G401.6 (cell line): Measurements from ENCODE around the gene PSMG4.

Experiments
- FAIRE-seq: peaks from 2 replicates; lab custom pipeline; 2012; peaks lifted over from hg19 to GRCh38; lab: Jason Lieb, UNC

Gene PSMG4

DNA sequence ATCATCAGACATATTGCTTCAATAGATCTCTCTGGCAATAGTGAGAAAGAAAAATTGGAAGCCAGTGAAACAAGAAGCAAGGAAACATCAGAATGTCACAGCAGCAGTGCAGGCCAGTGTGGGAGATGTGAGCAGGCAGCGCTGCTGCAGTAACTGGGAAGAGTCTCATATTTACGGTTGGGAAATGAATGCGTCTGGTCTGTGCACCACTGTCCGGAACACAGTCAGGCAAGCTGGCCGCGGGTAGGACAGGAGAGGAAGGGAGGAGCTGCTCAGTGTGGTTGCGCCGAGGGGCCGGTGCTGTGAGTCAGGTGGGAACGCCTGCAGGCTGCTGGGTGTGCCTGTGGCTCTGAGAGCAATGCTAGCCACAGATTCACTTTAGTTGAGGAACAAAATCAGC is 6.4 kb upstream of the PSMG4 start:
- no peak for FAIRE-seq

DNA sequence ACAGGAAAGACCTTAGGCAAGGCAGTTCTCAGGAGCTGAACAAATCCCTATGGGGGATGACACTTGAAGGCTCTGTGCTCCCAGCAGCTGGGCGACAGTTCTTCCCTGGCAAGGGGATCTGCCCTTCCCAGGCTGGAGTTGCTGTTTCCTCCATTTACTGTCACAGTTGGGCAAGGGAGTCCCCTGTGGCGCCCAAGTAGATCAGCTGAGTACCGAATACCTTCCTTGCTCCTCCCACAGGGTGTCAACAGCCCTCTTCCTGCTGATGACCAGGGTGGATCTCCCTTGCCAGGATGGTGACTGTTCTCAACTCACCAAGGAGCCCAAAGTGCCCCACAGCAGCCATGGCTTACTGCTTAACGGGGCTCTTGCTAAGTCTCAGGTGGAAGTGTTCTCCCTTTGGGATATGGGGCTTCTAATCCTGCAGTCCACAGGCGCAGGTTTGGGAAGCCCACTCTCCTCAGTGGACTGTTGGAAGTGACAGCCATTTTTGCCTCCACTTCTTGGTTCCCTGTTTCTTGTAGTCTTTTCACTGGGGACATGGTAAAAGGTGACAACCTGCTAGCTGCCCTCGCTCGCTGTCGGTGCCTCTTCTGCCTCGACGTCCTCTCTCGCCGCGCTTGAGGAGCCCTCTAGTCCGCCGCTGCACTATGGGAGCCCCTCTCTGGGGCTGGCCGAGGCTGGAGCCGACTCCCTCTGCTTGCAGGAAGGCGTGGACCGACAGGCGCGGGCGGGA is 5.7 kb upstream of the PSMG4 start:
- no peak for FAIRE-seq

DNA sequence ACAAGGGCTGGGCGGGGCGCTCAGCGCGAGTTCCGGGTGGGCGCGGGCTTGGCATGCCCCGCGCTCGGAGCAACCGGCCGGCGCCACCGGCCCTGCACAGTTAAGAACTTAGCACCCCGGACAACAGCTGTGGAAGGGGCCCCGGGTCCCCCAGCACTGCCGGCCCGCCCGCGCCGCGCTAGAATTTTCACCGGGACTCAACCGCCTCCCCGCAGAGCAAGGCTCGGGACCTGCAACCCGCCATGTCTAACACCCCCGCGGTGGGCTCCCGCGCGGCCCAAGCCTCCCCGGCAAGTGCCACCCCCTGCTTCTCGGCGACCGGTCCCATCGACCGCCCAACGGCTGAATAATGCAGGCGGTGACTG is 5.2 kb upstream of the PSMG4 start:
- FAIRE-seq, result no peak

DNA sequence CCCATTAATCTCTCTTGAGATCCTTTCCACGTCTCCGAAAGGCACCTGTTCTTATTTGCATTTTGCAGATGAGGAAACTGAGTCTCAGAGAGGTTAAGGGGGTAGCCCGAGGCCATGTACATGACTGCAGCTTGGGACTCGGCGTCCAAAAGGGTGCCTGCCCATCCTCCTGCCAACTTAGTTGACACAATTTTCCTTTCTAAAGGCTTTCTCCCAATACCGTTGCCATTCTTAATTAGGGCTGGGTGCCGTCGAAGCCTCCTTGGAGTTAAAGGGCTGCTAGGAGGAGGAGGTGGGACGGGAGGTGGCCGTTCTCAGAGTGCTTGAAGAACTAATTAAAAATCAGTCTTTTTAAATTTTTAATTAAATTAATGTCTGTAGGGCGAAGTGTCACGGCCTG is 546 bp upstream of the PSMG4 start:
- no peak for FAIRE-seq

DNA sequence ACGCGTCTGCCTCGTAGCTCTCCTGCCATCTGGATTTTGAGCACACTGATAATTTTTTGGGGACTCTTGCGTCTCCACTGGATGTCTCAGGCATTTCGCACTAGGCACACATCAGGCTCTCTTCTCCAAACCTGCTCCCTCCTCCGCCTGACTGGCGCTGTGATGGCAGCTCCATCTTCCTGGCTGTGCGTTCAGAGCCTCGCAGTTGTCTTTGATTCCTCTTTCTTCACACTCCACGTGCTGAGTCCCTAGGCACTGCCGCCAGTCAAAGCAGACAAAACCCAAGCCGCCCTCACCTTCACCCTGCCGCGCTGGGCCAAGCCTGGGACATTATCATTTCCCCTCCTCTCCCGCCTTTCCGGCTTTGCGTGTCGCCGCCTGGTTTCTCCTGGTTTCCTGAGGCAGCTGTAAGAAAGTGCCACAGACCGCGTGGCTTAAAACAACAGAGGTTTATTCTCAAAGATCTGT is 778 bp downstream of the PSMG4 start:
- no peak for FAIRE-seq

DNA sequence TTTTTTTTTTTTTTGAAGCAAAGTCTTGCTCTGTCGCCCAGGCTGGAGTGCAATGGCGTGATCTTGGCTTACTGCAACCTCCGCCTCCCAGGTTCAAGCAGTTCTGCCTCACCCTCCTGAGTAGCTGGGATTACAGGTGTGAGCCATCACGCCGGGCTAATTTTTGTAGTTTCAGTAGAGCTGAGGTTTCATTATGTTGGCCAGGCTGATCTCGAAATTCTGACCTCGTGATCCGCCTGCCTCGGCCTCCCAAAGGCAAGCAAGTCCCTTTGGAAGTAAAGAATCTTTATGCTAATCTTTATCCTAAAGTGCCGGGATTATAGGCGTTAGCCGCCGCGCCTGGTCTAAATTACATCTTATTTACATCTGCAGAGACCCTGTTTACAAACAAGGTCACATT is 1.5 kb downstream of the PSMG4 start:
- no peak for FAIRE-seq

DNA sequence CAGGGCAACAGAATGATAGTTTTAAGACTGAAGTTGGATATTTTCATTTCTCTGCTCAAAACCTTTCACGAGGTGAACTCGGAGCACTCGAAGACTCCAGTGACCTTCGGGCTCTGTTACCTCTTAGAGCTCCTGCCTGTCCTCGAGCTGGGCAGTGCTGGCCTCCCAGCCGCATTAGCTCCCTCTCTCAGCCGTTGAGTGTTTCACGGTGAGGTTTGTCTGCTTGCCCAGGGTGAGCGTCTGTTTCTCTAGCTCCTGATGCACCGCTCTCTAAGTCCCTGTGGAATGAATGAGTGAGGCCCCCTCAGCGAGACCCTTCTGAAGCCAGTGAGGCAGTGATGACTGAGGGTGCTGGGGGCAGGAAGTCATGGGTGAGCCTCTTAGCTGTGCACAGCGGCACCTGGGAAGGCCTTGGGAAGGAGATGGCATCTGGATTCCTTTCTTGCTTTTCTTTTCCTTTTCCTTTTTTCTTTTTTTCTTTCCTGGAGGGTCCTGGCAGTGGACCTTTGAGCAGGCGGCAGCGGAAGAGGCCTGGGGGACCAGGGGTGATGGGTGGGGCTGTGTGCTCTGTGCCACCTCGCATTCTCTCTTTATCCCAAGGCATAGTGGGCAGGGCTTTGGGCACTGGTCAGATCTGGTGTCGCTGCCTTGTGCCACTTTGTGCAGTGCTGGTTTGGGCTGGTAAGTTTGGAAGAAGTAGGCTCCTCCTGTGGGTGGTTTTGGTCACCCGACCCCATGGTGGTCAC is 2.2 kb downstream of the PSMG4 start:
- no peak for FAIRE-seq

DNA sequence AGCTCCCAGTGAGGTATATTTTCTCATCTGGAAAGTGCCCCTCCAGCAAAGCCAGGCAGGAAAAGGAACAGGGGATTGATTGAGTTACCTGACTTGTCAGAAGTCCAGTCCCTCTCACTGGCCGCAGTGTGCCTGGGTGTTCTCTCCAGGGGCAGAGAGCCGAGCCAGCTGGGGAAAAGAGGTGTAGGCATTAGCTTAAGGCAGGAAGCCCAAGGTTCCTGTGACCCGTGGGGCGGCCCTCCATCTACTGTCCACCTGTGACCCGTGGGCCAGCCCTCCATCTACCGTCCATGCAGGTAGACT is 2.7 kb downstream of the PSMG4 start:
- no peak for FAIRE-seq

DNA sequence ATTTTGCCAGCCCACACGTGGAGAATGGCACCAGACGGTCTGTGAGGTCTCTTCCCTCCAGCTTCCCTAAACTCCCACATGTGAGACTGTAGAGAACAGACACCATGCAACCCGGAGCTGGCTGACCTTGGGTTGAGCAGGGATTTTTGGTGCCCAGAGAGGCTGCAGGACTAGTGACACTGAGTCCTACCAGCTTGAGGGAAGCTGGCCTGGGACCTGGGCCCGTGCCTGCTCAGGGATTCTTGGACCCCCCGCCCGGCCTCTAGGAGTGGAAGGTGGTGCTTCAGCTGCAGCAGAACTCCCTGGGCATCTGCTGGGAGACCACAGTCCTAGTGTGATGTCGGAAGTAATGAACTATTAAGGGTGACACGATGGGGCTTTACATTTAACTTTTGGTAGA is 3.2 kb downstream of the PSMG4 start:
- FAIRE-seq, result no peak

DNA sequence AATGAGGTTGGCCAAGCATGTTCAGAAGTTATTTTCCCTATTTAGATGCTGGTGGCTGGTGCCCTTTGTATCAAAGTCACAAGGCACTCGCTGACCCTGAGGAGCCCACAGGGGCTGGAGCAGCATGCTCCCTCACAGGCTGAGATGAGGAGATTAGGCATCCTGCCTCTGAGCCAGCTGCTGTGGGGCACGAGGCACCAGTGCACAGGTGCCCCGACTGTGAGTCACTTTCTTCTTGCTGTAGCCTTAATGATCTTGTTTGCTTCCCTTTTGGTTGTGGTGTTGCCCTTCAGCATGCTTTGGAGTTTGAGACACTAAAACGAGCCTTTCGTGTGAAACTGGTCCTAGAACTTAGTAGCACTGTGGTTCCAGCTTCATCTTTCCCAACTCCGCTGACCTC is 4.3 kb downstream of the PSMG4 start:
- FAIRE-seq, result no peak

DNA sequence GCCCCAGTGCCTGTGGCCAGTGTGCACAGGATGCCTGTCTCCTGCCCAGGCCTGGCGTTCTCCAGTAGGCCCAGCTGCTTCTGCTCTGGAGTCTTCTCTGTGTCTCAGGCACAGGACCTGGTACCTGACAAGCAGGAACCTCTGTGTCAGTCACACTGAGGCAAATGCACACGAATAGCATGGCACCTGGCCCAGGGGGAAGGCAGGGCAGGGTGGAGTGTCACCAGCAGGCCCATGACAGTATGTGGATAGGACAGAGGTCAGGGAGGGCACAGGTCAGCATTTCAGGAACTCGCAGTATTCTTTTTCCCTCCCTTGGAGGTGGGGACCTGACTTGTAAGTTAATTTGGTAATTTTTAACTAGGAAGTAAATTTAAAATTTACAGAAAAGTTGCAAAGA is 5.6 kb downstream of the PSMG4 start:
- no peak for FAIRE-seq

DNA sequence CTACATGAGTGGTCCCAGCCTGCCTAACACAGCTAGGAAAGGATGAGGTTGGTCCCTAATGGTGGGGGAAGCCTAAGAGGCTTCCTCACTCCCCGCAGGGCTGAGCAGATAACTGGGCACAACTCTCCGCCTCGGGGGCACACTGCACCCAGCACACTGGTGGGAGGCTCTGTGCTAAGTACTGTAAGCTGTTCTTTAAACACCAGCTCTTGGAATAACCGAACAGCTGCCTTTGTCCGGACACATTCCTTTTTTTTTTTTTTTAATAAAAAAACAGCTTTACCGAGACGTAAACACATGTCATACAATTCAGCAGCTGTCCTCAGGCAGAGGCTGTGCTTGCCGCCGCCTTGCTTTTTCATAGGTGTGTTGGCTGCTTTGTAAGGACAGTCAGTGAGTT is 6.9 kb downstream of the PSMG4 start:
- FAIRE-seq, result no peak

DNA sequence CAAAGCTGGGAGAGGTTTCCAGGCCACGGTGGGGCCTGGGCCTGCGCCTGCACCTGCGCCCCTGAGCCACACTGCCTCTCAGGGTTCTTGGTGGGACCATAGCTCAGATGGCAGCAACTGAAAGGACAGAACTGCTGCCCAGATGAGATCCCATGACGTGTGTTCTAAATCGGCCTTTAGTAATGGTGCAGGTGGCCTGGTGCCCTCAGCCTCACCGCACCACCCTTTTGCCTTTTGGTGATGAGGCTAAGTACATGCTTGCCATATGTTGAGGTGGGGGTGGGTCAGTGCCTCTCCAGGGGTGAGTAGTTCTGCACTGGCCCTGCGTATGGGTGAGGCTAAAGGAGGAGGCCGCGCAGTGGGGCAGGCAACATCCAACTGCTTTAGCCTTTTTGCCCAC is 7.4 kb downstream of the PSMG4 start:
- FAIRE-seq, result no peak

DNA sequence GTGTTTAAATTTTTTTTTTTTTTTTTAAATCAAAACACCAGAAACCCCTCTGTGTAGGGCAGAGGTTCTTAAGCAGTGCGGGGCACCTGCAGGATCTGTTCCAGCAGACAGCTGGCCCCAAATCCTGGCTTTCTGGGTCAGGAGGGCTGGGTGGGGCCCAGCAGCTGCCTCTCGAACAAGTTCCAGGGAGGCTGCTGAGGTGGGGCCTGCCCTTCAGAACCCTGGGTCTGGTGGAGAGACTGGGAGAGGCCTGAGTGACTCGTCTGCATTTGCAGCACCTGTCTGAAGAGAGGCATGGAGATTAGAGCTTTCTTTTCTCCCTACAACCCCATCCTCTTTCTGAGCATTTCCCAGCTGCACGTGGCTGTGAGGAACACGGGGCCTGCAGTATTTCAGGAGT is 8.4 kb downstream of the PSMG4 start:
- FAIRE-seq, result no peak

DNA sequence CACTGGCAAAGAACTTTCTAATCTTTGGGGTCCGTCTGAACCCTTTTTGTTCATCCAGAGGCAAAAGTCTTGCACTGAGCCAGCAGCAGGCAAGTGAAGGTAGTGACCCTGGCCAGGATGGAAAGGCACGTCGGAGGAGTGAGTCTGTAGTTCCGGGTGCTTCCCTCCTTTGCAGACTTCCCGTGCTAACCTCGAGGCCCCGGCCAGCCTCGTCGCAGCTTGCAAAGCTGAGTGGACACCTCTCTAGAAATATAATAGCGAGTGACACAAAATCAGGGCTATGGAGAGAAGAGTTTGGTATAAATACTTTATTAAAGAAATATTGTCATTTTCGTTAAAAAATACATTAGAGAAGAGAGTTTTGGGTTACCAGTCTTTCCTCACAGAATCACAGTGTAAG is 9.9 kb downstream of the PSMG4 start:
- FAIRE-seq, result no peak

DNA sequence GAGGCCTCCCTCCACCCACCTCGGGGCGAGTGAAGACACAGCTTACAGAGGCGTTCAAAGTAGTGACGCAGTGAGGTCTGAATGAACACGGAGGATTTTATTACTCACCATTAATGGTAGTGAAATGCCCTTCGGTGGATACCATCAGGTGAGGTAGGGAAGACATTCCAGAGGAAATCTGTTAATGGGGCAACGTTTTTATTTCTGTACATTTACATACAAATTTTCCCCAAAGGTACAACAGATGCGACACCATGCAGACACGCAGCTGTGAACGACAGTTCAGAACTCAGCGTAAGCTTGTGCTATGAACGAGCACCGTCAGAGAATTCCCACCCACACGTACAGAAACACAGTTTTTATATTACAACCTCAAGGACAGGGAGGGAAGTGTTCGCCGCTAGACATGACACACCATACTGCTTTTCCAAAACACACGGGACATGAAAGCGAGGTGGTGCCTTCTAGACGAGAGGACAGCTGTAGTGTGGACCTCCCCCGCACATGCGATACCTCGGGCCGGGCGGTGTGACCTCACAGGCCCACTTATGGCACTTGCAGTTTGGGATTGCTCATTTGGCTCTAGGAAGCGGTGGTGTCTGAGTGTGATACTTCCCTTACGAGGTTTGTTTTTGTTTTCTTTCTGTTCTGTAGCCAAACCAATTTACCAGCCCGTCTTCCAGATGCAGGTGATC is 10.7 kb downstream of the PSMG4 start:
- no peak for FAIRE-seq

DNA sequence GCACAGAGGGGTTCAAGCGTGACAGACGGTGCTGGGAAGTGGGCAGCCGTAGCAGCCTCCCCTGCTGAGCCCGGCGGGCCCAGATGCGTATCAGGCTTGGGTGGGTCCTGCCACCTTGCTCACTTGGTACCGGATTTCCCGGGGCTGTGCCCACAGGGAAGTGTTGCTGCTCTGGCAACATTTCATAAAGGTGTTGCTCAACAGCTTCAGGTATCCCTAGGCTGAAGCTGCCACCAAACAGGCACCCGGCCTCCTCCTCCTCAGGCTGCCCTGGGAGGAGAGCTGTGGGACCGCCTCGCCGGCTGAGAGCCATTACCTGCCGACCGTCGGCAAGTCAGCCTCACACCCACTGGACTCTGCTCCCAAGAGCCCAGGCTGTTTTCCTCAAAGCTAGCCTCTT is 11.5 kb downstream of the PSMG4 start:
- FAIRE-seq, result no peak

DNA sequence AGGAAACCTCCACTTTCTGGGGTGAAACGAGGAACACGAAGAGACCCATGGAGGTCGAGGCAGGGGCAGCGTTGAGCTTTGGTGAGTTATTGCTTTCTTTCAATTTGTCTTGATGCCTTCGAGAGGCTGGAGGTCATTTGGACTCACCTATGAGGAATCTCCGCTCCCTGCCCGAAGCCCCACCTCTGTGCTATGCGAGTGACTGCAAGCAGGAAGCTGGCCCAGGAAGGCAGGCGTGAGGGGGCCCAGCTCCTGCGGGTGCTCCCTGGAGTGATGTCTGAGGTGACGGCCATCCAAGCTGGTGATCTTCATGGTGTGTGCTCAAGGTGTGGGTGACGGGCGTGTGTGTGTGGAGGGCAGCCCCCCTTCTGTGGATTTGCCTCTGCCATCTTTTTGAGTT is 13.0 kb downstream of the PSMG4 start:
- no peak for FAIRE-seq

DNA sequence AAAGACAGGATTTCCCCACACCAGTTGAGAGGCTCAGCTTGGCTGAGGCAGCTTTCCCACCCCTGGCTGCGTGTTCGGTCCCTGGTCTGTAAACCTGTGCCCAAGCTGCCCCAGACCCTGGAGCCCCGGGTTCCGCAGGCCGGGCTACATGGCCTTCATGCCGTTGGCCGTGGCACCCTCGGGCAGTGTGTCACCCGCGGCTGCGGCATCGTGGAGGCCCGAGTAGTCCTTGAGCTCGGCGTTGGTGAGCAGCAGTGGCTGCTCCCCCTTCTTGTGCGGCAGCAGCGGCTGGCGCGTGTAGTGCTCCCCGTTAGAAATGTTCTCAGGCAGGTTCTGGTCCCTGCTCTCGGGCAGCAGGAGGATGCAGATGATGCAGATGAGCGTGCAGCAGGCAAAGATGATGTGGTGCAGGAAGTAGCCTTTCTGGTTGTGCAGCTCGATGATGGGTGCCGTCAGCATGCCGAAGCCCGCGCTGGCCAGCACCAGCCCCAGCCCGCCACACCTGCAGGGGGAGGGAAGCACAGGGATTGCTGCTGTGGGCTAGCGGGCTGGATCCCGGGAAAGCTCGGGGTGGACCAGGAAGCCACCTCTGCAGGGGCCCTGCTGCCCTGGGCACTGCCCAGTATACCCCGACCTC is 14.3 kb downstream of the PSMG4 start:
- no peak for FAIRE-seq

DNA sequence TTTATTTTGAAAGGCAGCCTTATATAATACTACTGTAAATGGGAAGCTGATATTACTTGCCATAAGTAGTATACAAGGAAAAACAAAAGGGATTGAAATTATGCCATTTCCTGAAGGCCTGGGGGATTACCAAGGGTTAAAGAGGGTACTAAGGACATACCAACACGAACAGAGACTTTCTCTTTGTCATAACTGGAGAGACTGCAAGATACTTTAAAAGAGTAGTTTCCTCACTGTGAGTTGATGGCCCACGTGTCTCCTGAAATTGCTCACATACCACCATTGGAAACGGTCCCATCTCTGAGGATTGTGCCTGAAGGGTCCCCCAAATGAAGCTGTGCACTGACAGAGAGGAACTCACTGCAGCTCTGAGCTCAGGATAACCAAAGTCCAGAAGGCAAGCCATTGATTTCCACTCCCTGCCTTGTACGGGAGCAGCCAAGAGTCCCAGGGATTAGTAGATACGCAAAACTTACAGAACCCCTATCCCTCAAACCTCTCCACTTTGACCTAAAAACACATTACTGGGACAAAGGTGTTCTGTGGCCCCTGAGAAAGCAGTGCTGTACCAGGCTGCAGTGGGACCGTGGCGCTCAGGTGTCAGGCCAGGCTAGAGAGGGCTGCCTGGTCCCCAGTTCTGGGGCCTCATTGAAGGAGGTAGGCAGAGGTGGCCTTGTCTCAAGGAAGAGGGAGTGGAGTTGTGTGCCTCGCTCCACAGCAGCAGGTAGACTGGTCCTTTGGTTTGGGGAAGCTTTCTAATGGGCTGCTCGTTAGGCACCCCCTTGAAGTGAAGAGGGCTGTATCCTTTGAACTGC is 15.2 kb downstream of the PSMG4 start:
- FAIRE-seq, result no peak

DNA sequence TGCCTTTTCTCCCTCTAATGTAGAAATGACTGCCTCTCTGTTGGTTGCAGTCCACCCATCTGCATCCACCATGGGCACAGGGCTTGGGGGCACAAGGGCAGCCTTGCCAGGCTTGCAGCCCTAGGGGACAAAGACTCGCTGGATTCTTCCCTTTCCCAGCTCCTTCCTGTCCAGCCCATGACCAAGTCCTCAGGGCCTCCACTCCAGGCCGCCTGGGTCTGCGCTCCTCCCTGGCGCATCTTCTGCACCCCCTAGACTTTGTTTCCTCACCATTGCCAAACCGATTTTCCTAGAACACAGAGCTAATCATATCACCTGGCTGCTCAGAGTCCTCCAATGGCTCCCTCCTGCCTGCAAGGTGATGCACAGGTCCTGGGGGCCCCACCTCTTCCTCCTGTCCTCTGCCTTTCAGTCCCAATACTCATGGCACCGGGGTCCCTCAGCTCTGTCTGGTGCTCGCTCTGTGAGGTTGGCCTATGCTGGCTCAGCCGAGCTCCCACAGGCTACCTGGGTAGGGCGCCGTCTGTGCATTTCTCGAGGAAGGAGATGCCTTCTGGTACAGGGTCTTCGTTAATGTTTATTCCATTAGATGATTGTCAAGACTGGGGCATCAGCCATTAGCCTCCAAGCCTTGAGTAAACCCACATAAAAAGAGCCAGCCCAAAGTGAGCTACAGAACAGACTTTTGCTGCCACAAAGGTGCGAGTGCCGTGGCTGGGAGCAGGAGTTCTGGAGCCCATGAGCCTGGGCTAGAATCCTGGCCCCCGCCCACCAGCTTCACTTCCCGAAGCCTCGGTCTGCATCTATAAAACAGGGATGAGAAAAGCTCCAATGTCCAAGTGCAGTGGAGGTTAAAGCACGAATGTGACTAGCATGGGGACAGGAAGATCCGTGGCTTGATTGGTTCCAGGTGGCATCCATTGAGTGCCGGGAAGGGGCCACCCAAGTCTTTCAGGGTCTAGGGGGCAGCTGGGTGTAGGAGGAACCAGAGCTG is 17.7 kb downstream of the PSMG4 start:
- FAIRE-seq, result no peak
